ENCODE measurements around the gene FOXO3. TPM values are rescaled to one million over a fixed set of nuclear protein-coding genes. Genes with fewer than 3 reads are reported as not detected.

The FOXO3 gene
- total RNA-seq, 1 experiment from 2014 or later = 43.8 TPM

- ATAC-seq = no peak
- POLR2A ChIA-PET = interaction anchor here (0.6 kb wide), 1 partner anchor 116 kb away, joined by 4 read pairs; no protein-coding TSS in a partner anchor
Observed at GRCh38 chr6:108524528-108525248, 36.0 kb upstream of the FOXO3 start.

GRCh38 chr6:108526739-108527174 is 34.0 kb upstream of the FOXO3 start:
- ChIA-PET CTCF (no interaction called here), POLR2A (interaction anchor here (0.7 kb wide), 1 partner anchor 340 kb away, joined by 3 read pairs; no protein-coding TSS in a partner anchor)
- intact Hi-C loops (cut with micrococcal nuclease; ENCODE audit: unreplicated experiment) (loop anchor here (2.0 to 5.0 kb wide), 2 partner anchors 416 to 544 kb away; no protein-coding TSS in a partner anchor), in situ Hi-C loops (cut with HindIII; ENCODE audit: low pct_unique_long_range_greater_than_20kb, low sequenced_read_pairs) (no loop called here)
- TF ChIP-seq TCF7L2 (IDR thresholded peaks at IDR 0.05; ENCODE audit: low read depth, low read length) (no peak), POLR2AphosphoS5 (IDR thresholded peaks at IDR 0.05; ENCODE audit: low read depth, low read length) (no peak), CTCF (IDR thresholded peaks at IDR 0.05) (peak; percentile 94), SIN3A (IDR thresholded peaks at IDR 0.05; ENCODE audit: borderline replicate concordance, insufficient read depth, low read depth, low read length) (no peak)
- TF ChIP-seq, protein P1, sequence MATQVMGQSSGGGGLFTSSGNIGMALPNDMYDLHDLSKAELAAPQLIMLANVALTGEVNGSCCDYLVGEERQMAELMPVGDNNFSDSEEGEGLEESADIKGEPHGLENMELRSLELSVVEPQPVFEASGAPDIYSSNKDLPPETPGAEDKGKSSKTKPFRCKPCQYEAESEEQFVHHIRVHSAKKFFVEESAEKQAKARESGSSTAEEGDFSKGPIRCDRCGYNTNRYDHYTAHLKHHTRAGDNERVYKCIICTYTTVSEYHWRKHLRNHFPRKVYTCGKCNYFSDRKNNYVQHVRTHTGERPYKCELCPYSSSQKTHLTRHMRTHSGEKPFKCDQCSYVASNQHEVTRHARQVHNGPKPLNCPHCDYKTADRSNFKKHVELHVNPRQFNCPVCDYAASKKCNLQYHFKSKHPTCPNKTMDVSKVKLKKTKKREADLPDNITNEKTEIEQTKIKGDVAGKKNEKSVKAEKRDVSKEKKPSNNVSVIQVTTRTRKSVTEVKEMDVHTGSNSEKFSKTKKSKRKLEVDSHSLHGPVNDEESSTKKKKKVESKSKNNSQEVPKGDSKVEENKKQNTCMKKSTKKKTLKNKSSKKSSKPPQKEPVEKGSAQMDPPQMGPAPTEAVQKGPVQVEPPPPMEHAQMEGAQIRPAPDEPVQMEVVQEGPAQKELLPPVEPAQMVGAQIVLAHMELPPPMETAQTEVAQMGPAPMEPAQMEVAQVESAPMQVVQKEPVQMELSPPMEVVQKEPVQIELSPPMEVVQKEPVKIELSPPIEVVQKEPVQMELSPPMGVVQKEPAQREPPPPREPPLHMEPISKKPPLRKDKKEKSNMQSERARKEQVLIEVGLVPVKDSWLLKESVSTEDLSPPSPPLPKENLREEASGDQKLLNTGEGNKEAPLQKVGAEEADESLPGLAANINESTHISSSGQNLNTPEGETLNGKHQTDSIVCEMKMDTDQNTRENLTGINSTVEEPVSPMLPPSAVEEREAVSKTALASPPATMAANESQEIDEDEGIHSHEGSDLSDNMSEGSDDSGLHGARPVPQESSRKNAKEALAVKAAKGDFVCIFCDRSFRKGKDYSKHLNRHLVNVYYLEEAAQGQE (IDR thresholded peaks at IDR 0.05; ENCODE audit: insufficient read depth in 1 of 2, low read depth in 2 of 2, low read length in 1 of 2) = no peak
- Histone ChIP-seq H3K9me3 (ENCODE audit: control insufficient read depth, insufficient read depth, low read depth, low read length) (no peaks in the 10 kb centered on the region), H3K36me3 (ENCODE audit: control insufficient read depth, insufficient read depth, low read length) (no peaks in the 10 kb centered on the region), H3K27ac (ENCODE audit: low read length) (no peak overlapping the region), H3K4me3 (ENCODE audit: low read depth in 2 of 2, low read length in 2 of 2) (no peak overlapping the region), H3K4me1 (ENCODE audit: control insufficient read depth, insufficient read depth, low read length) (no peaks in the 10 kb centered on the region), H3K27me3 (ENCODE audit: control insufficient read depth, insufficient read depth, low read length) (no peaks in the 10 kb centered on the region)
- peak; percentile 42 for DNase-seq (ENCODE audit: low read depth, low spot score)
- BruUV-seq (replicated peaks) = no TSS peak
- ATAC-seq = peak; percentile 69

More at GRCh38 chr6:108524528-108525248, 36.0 kb upstream of the FOXO3 start:
- no peaks in the 10 kb centered on the region for H3K27me3 ChIP-seq (ENCODE audit: control insufficient read depth, insufficient read depth, low read length)
- TF ChIP-seq TCF7L2 (IDR thresholded peaks at IDR 0.05; ENCODE audit: low read depth, low read length) (no peak), POLR2AphosphoS5 (IDR thresholded peaks at IDR 0.05; ENCODE audit: low read depth, low read length) (no peak), CTCF (IDR thresholded peaks at IDR 0.05) (no peak), SIN3A (IDR thresholded peaks at IDR 0.05; ENCODE audit: borderline replicate concordance, insufficient read depth, low read depth, low read length) (no peak)
- TF ChIP-seq, protein P1 (IDR thresholded peaks at IDR 0.05; ENCODE audit: insufficient read depth in 1 of 2, low read depth in 2 of 2, low read length in 1 of 2) = no peak
- in situ Hi-C loops (cut with HindIII; ENCODE audit: low pct_unique_long_range_greater_than_20kb, low sequenced_read_pairs) (no loop called here), intact Hi-C loops (cut with micrococcal nuclease; ENCODE audit: unreplicated experiment) (loop anchor here (5.0 kb wide), 1 partner anchor 542 kb away; no protein-coding TSS in a partner anchor)
- CTCF ChIA-PET = interaction anchor here (0.6 to 1.2 kb wide), 2 partner anchors 8 to 544 kb away, joined by 3 to 5 read pairs; no protein-coding TSS in a partner anchor
- no peak overlapping the region for H3K27ac ChIP-seq (ENCODE audit: low read length)
- no peaks in the 10 kb centered on the region for H3K4me1 ChIP-seq (ENCODE audit: control insufficient read depth, insufficient read depth, low read length)
- BruUV-seq (replicated peaks) = no TSS peak
- no peak overlapping the region for H3K4me3 ChIP-seq (ENCODE audit: low read depth in 2 of 2, low read length in 2 of 2)
- DNase-seq (ENCODE audit: low read depth, low spot score) = no peak
- H3K36me3 ChIP-seq (ENCODE audit: control insufficient read depth, insufficient read depth, low read length) = no peaks in the 10 kb centered on the region
- H3K9me3 ChIP-seq (ENCODE audit: control insufficient read depth, insufficient read depth, low read depth, low read length) = no peaks in the 10 kb centered on the region
